KMS-11 (cell line): ENCODE measurements around the gene TPD52L1.

Experiments used
- H2AFZ ChIP-seq: fragments of 200-600 bp; sonication (generic); 2 replicates; pipeline ENCODE4 v1.6.1; 2016; ENCODE audit warnings: antibody characterized with exemption, mixed run types, low read depth
- H3K27ac ChIP-seq: fragments of 200-600 bp; sonication (generic); 2 replicates; pipeline ENCODE4 v1.6.1; 2016; ENCODE audit warnings: mild to moderate bottlenecking, mixed run types
- H3K27me3 ChIP-seq: fragments of 200-600 bp; sonication (generic); 2 replicates; pipeline ENCODE4 v1.6.1; 2017; ENCODE audit warnings: mild to moderate bottlenecking, low read depth, mixed run types, moderate library complexity; ENCODE audit not compliant: insufficient read depth
- H3K36me3 ChIP-seq: fragments of 200-600 bp; sonication (generic); 2 replicates; pipeline ENCODE4 v1.6.1; 2017; ENCODE audit warnings: mild to moderate bottlenecking, mixed run types; ENCODE audit not compliant: insufficient read depth
- H3K4me1 ChIP-seq: fragments of 200-600 bp; sonication (generic); 2 replicates; pipeline ENCODE4 v1.6.1; 2016; ENCODE audit warnings: mild to moderate bottlenecking, low read depth, mixed run types; ENCODE audit not compliant: poor library complexity, severe bottlenecking
- H3K4me2 ChIP-seq: fragments of 200-600 bp; sonication (generic); 2 replicates; pipeline ENCODE4 v1.7.0; 2016; ENCODE audit warnings: mild to moderate bottlenecking, mixed run types
- H3K4me3 ChIP-seq: fragments of 200-600 bp; sonication (generic); IDR thresholded peaks from 2 replicates; pipeline ENCODE4 v1.6.1; 2017; ENCODE audit warnings: low read depth, low read length, mixed read lengths; ENCODE audit not compliant: insufficient read depth
- H3K79me2 ChIP-seq: fragments of 200-600 bp; sonication (generic); 2 replicates; pipeline ENCODE4 v1.6.1; 2016; ENCODE audit warnings: low read depth, mixed run types; ENCODE audit not compliant: insufficient read depth
- H3K9ac ChIP-seq: fragments of 200-600 bp; sonication (generic); 2 replicates; pipeline ENCODE4 v1.6.1; 2016; ENCODE audit warnings: mild to moderate bottlenecking, mixed run types
- H4K20me1 ChIP-seq: fragments of 200-600 bp; sonication (generic); 2 replicates; pipeline ENCODE4 v1.6.1; 2016; ENCODE audit warnings: mild to moderate bottlenecking, mixed run types; ENCODE audit not compliant: insufficient read depth
- CTCF ChIP-seq: fragments of 200-600 bp; sonication (generic); conservative IDR thresholded peaks from 2 replicates; pipeline ENCODE4 v1.6.1; 2017; ENCODE audit warnings: low read depth, mild to moderate bottlenecking, antibody characterized with exemption, low read length, moderate library complexity, mixed read lengths

TPD52L1 gene

GRCh38 chr6:125190667-125191066 lies 37.1 kb downstream of the TPD52L1 start:
- TF ChIP-seq CTCF: no peak
- Histone ChIP-seq H3K36me3 (no peaks in the 10 kb centered on the region), H2AFZ (no peak overlapping the region), H3K27ac (no peak overlapping the region), H3K27me3 (no peaks in the 10 kb centered on the region), H3K79me2 (no peaks in the 10 kb centered on the region), H3K9ac (no peak overlapping the region), H3K4me1 (no peaks in the 10 kb centered on the region), H3K4me2 (no peak overlapping the region), H3K4me3 (no peak overlapping the region), H4K20me1 (no peaks in the 10 kb centered on the region)

GRCh38 chr6:125191916-125192609 lies 38.5 kb downstream of the TPD52L1 start:
- no peaks in the 10 kb centered on the region for H3K4me1 ChIP-seq
- TF ChIP-seq CTCF: peak; percentile 64
- H3K79me2 ChIP-seq: no peaks in the 10 kb centered on the region

GRCh38 chr6:125192610-125192930 lies 39.0 kb downstream of the TPD52L1 start:
- Histone ChIP-seq H2AFZ (no peak overlapping the region), H3K4me1 (no peaks in the 10 kb centered on the region), H3K4me2 (no peak overlapping the region), H3K79me2 (no peaks in the 10 kb centered on the region), H3K4me3 (no peak overlapping the region), H3K27me3 (no peaks in the 10 kb centered on the region), H4K20me1 (no peaks in the 10 kb centered on the region), H3K9ac (no peak overlapping the region), H3K36me3 (no peaks in the 10 kb centered on the region), H3K27ac (no peak overlapping the region)
- peak; percentile 25 for TF ChIP-seq CTCF

More at GRCh38 chr6:125191916-125192609, 38.5 kb downstream of the TPD52L1 start:
- Histone ChIP-seq H3K9ac (no peak overlapping the region), H3K4me3 (no peak overlapping the region), H3K27ac (no peak overlapping the region), H3K27me3 (no peaks in the 10 kb centered on the region), H2AFZ (no peak overlapping the region), H4K20me1 (no peaks in the 10 kb centered on the region), H3K36me3 (no peaks in the 10 kb centered on the region), H3K4me2 (no peak overlapping the region)

- Histone ChIP-seq H3K36me3 (no peaks in the 10 kb centered on the region), H3K79me2 (no peaks in the 10 kb centered on the region), H3K27ac (no peak overlapping the region), H3K4me1 (no peaks in the 10 kb centered on the region), H2AFZ (no peak overlapping the region), H3K4me3 (no peak overlapping the region), H3K9ac (no peak overlapping the region), H3K4me2 (no peak overlapping the region), H3K27me3 (no peaks in the 10 kb centered on the region), H4K20me1 (no peaks in the 10 kb centered on the region)
- no peak for TF ChIP-seq CTCF
Observed at GRCh38 chr6:125193208-125193607, 39.6 kb downstream of the TPD52L1 start.
